Right ventricle myocardium superior (tissue), 1 donor: Measurements from ENCODE around the gene RGS7. TPM values are rescaled to one million over a fixed set of nuclear protein-coding genes. Genes with fewer than 3 reads are reported as not detected.

ENCODE experiments used
- ATAC-seq: fragments of 200-7000 bp; cut with Tn5 transposase; one replicate; pipeline ENCODE4 v1.9.1; 2020; ENCODE audit warnings: mild to moderate bottlenecking; ENCODE audit not compliant: poor library complexity
- DNase-seq: peaks from one replicate; pipeline ENCODE4 v3.0.0-alpha.2; 2020
- intact Hi-C: fragments of 100-400 bp; cut with DNase I; formaldehyde crosslinking; loops from one replicate; pipeline ENCODE4 v1.11.2; 2022
- total RNA-seq: library from RNA; stranded (reverse); fragmentation: NEBNext Ultra II Directional; extraction: Animal tissue kit (Norgen Biotek cat#: 25700); gene quantifications from one replicate; pipeline ENCODE4 v1.2.1, GENCODE V29; 2021
- donor health status: DM: no; HTN: yes; CAD: no; lungs with severe emphysema.

Gene RGS7
- total RNA-seq, 1 donor from 2014 or later = not detected

GRCh38 chr1:241286486-241286885 lies 70.5 kb downstream of the RGS7 start:
- ATAC-seq = no peak
- DNase-seq = no peak
- intact Hi-C loops = no loop called here

- intact Hi-C loops = no loop called here
- DNase-seq (no peak), ATAC-seq (no peak)
Measured at GRCh38 chr1:241276391-241276790, 80.6 kb downstream of the RGS7 start.

GRCh38 chr1:241275981-241276380 lies 81.0 kb downstream of the RGS7 start:
- intact Hi-C loops = no loop called here
- ATAC-seq = no peak

GRCh38 chr1:241275226-241275625 lies 81.8 kb downstream of the RGS7 start:
- intact Hi-C loops = no loop called here
- no peak for ATAC-seq
- no peak for DNase-seq

More at GRCh38 chr1:241275981-241276380, 81.0 kb downstream of the RGS7 start:
- DNase-seq = no peak

GRCh38 chr1:241274693-241275092 lies 82.3 kb downstream of the RGS7 start:
- intact Hi-C loops = no loop called here
- ATAC-seq = no peak

GRCh38 chr1:241272828-241273227 lies 84.2 kb downstream of the RGS7 start:
- no peak for ATAC-seq
- no peak for DNase-seq
- intact Hi-C loops = no loop called here

More at GRCh38 chr1:241274693-241275092, 82.3 kb downstream of the RGS7 start:
- no peak for DNase-seq

- no peak for ATAC-seq
- DNase-seq = no peak
- intact Hi-C loops = no loop called here
Measured at GRCh38 chr1:241271427-241271826, 85.6 kb downstream of the RGS7 start.

- ATAC-seq (no peak), DNase-seq (no peak)
- intact Hi-C loops = no loop called here
Measured at GRCh38 chr1:241270016-241270415, 87.0 kb downstream of the RGS7 start.

GRCh38 chr1:241269116-241269515 lies 87.9 kb downstream of the RGS7 start:
- intact Hi-C loops = no loop called here
- ATAC-seq = no peak
- DNase-seq = no peak

- intact Hi-C loops = no loop called here
- ATAC-seq = no peak
Measured at GRCh38 chr1:241266121-241266520, 90.9 kb downstream of the RGS7 start.

GRCh38 chr1:241265428-241265827 lies 91.6 kb downstream of the RGS7 start:
- DNase-seq (no peak), ATAC-seq (no peak)
- intact Hi-C loops = no loop called here

More at GRCh38 chr1:241266121-241266520, 90.9 kb downstream of the RGS7 start:
- DNase-seq = no peak

- DNase-seq (no peak), ATAC-seq (no peak)
- intact Hi-C loops = no loop called here
Measured at GRCh38 chr1:241263346-241263745, 93.7 kb downstream of the RGS7 start.

- DNase-seq (no peak), ATAC-seq (no peak)
- intact Hi-C loops = no loop called here
Measured at GRCh38 chr1:241253471-241253870, 103.5 kb downstream of the RGS7 start.

GRCh38 chr1:241250465-241250864 lies 106.5 kb downstream of the RGS7 start:
- no peak for DNase-seq
- intact Hi-C loops = no loop called here
- no peak for ATAC-seq

GRCh38 chr1:241240069-241240468 lies 116.9 kb downstream of the RGS7 start:
- ATAC-seq (no peak), DNase-seq (no peak)
- intact Hi-C loops = no loop called here

- DNase-seq = no peak
- ATAC-seq = no peak
- intact Hi-C loops = no loop called here
Measured at GRCh38 chr1:241237873-241238272, 119.1 kb downstream of the RGS7 start.

- intact Hi-C loops = no loop called here
- ATAC-seq (no peak), DNase-seq (no peak)
Measured at GRCh38 chr1:241235256-241235897, 121.6 kb downstream of the RGS7 start.

GRCh38 chr1:241229711-241230110 lies 127.3 kb downstream of the RGS7 start:
- no peak for ATAC-seq
- DNase-seq = no peak
- intact Hi-C loops = no loop called here

- intact Hi-C loops = no loop called here
- ATAC-seq = no peak
- no peak for DNase-seq
Measured at GRCh38 chr1:241229216-241229615, 127.8 kb downstream of the RGS7 start.

GRCh38 chr1:241228339-241228738 lies 128.7 kb downstream of the RGS7 start:
- intact Hi-C loops = no loop called here
- ATAC-seq (no peak), DNase-seq (no peak)

GRCh38 chr1:241225741-241226140 lies 131.3 kb downstream of the RGS7 start:
- ATAC-seq (no peak), DNase-seq (no peak)
- intact Hi-C loops = no loop called here
